Parathyroid adenoma (tissue), 2 donors: Measurements from ENCODE around the gene TM9SF3.

ENCODE experiments used
- H2AFZ ChIP-seq: fragments of 300-600 bp; sonication (generic); one replicate; pipeline ENCODE4 v1.7.0; 2017; ENCODE audit warnings: antibody characterized with exemption, mild to moderate bottlenecking
- H3K27ac ChIP-seq: fragments of 300-600 bp; sonication (generic); one replicate; pipeline ENCODE4 v1.7.0; 2017
- H3K27me3 ChIP-seq: fragments of 300-600 bp; sonication (generic); one replicate; pipeline ENCODE4 v1.7.0; 2017; ENCODE audit warnings: low read length; ENCODE audit not compliant: control insufficient read depth, insufficient read depth
- H3K36me3 ChIP-seq: fragments of 300-600 bp; sonication (generic); one replicate; pipeline ENCODE4 v1.7.0; 2017; ENCODE audit warnings: low read length; ENCODE audit not compliant: control insufficient read depth, insufficient read depth
- H3K4me1 ChIP-seq: fragments of 300-600 bp; sonication (generic); one replicate; pipeline ENCODE4 v1.7.0; 2017; ENCODE audit warnings: control low read depth
- H3K4me2 ChIP-seq: fragments of 300-600 bp; sonication (generic); one replicate; pipeline ENCODE4 v1.7.0; 2017; ENCODE audit warnings: low read length
- H3K4me3 ChIP-seq: fragments of 300-600 bp; sonication (generic); one replicate; pipeline ENCODE4 v1.7.0; 2017; ENCODE audit warnings: low read depth, low read length
- H3K79me2 ChIP-seq: fragments of 300-600 bp; sonication (generic); one replicate; pipeline ENCODE4 v1.7.0; 2017; ENCODE audit warnings: control low read depth
- H3K9ac ChIP-seq: fragments of 300-600 bp; sonication (generic); one replicate; pipeline ENCODE4 v1.7.0; 2017; ENCODE audit warnings: mild to moderate bottlenecking
- H3K9me3 ChIP-seq: fragments of 300-600 bp; sonication (generic); one replicate; pipeline ENCODE4 v1.7.0; 2017; ENCODE audit warnings: low read length; ENCODE audit not compliant: control insufficient read depth
- TF ChIP-seq, protein P1 (sequence below): fragments of 300-600 bp; sonication (generic); IDR thresholded peaks from one replicate; pipeline ENCODE4 v1.7.0; 2017; ENCODE audit warnings: antibody characterized with exemption, mild to moderate bottlenecking
- donor health status: primary hyperparathyroidism.

TM9SF3 gene

DNA sequence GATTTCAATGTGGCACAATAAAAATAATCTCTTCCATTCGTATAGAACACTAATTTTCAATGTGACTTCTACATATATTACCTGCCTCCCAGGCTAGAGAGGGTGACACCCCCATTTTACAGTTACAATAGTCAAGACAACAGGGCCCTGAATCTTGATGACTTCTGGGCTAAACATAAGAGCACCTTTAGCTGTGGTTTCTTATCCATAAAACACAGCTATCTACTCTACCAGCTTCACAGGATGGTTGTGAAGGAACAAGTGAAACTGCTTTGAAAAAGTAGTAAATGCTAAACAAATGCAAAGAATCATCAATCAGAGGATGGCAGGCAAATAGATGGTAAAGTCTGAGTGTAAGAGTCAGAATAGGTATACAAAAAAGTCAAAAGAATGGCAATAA is 69.5 kb downstream of the TM9SF3 start:
- H3K4me1 ChIP-seq = peaks cover 7% of the 10 kb centered on the region
- H2AFZ ChIP-seq = no peak overlapping the region
- H3K9me3 ChIP-seq = no peaks in the 10 kb centered on the region
- H3K27ac ChIP-seq = no peak overlapping the region
- H3K9ac ChIP-seq = no peak overlapping the region
- no peaks in the 10 kb centered on the region for H3K27me3 ChIP-seq
- no peaks in the 10 kb centered on the region for H3K79me2 ChIP-seq
- TF ChIP-seq, protein P1, sequence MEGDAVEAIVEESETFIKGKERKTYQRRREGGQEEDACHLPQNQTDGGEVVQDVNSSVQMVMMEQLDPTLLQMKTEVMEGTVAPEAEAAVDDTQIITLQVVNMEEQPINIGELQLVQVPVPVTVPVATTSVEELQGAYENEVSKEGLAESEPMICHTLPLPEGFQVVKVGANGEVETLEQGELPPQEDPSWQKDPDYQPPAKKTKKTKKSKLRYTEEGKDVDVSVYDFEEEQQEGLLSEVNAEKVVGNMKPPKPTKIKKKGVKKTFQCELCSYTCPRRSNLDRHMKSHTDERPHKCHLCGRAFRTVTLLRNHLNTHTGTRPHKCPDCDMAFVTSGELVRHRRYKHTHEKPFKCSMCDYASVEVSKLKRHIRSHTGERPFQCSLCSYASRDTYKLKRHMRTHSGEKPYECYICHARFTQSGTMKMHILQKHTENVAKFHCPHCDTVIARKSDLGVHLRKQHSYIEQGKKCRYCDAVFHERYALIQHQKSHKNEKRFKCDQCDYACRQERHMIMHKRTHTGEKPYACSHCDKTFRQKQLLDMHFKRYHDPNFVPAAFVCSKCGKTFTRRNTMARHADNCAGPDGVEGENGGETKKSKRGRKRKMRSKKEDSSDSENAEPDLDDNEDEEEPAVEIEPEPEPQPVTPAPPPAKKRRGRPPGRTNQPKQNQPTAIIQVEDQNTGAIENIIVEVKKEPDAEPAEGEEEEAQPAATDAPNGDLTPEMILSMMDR = no peak
- no peaks in the 10 kb centered on the region for H3K36me3 ChIP-seq
- no peak overlapping the region for H3K4me2 ChIP-seq
- no peak overlapping the region for H3K4me3 ChIP-seq

DNA sequence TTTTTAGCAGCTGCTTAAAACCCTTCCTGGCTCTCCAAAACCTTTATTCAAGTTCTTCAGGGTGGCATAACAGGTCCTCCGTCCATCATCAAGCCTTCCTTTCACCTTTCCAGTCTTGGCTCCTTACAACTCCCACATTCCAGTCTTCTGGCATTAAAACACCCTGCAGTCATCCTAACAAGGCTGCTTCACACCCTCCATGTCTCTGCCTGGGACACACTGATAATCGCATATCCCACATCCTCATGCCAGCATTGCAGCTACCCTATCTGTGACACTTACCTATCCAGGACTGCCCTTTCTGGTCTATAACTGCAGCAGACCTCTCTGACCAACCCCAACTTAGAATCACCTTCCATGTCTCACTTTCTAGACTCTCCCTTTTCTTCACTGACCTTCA is 70.5 kb downstream of the TM9SF3 start:
- no peak overlapping the region for H2AFZ ChIP-seq
- no peaks in the 10 kb centered on the region for H3K27me3 ChIP-seq
- H3K4me1 ChIP-seq = peaks cover 7% of the 10 kb centered on the region
- TF ChIP-seq, protein P1 = no peak
- H3K36me3 ChIP-seq = no peaks in the 10 kb centered on the region
- no peak overlapping the region for H3K4me3 ChIP-seq
- H3K9me3 ChIP-seq = no peaks in the 10 kb centered on the region
- H3K9ac ChIP-seq = no peak overlapping the region
- no peak overlapping the region for H3K4me2 ChIP-seq
- no peaks in the 10 kb centered on the region for H3K79me2 ChIP-seq
- H3K27ac ChIP-seq = no peak overlapping the region

DNA sequence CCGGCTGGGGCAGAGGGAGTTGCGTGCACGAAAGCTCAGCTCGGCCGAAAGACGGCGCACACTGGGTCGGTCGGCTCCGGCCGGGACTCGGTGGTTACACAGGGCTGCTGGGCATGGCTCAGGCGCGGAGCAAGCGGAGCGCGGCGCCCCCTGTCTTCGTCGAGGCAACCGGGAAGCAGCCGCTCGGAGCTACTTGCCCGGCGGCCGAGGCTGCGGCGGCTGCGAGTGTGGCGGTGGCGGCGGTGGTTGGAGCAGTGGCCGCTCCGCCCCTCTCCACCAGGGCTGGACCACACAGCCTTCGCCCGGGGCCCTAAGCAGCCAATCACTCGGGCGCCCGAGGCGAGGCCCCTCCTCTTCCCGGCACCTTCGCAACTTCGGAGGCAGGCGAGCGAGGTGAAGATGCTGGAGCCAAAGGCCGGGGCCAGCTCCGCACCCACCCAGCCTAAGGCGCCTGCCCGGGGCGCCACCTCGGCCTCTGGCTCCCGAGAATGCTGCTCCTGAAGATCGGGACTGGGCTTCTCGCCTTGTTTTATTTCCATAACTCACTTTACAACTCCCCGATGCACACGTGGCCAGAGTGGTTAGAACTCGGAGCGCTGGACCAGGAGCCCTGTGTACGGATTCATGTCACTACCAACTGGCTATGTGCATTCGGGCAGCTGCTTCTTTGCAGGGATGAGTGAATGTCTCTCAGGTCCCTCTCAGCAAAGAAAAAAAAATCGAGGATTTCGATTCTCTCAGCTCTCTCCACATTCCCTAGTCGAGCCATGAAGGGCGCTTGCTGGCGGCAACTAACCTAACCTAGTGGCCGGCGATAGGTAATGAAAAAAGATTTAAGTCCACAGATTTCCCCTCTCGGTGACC is 72.9 kb downstream of the TM9SF3 start, which contains the start of gene TLL2:
TSS of gene TLL2 (minus strand) at position 229 of the 864 bp plus-strand sequence. CDS start 241 bp downstream, outside the sequence.
- peaks cover 7% of the 10 kb centered on the region for H3K4me1 ChIP-seq
- H3K27ac ChIP-seq = no peak within 1 kb of the TSS
- H2AFZ ChIP-seq = peak within 1 kb of the TSS; percentile 76
- no peaks in the 10 kb centered on the region for H3K9me3 ChIP-seq
- TF ChIP-seq, protein P1 = peak; percentile 57
- H3K36me3 ChIP-seq = no peaks in the 10 kb centered on the region
- no peak within 1 kb of the TSS for H3K9ac ChIP-seq
- H3K27me3 ChIP-seq = no peaks in the 10 kb centered on the region
- H3K4me2 ChIP-seq = peak within 1 kb of the TSS; percentile 74
- no peaks in the 10 kb centered on the region for H3K79me2 ChIP-seq
- peak within 1 kb of the TSS; percentile 46 for H3K4me3 ChIP-seq

DNA sequence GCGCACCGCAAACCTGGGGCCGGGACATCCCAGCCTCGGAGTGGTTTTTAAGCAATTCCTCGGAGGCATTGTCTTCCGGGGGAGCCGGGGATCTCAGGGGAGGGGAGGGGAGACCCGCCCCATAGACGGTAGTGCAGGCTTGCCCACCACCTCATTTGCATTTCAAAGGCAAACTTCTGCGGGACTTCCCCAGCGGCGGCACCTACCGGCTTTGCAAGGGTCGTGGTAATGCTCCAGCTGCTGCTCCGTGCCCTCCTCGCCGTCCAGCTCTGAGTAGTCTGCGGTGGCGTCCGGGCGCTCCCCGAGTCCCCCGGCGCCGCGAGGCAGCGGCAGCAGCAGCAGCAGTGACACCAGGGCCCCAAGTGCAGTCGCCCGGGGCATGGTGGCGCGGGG is 73.5 kb downstream of the TM9SF3 start:
- Histone ChIP-seq H3K36me3 (no peaks in the 10 kb centered on the region), H3K4me1 (peaks cover 7% of the 10 kb centered on the region), H3K9me3 (no peaks in the 10 kb centered on the region), H2AFZ (peak overlapping the region; percentile 76), H3K79me2 (no peaks in the 10 kb centered on the region), H3K9ac (no peak overlapping the region), H3K4me3 (peak overlapping the region; percentile 38), H3K27me3 (no peaks in the 10 kb centered on the region), H3K27ac (no peak overlapping the region), H3K4me2 (peak overlapping the region; percentile 74)
- TF ChIP-seq, protein P1 = no peak
